RWPE2 (cell line): ENCODE data around the gene ETV6.
A peak's percentile ranks its signal among the peaks of the same experiment; 100 is the strongest.

Experiments used
- ATAC-seq: fragments of 200-7000 bp; cut with Tn5 transposase; 3 replicates; pipeline ENCODE4 v1.9.1; 2021; ENCODE audit warnings: low read depth
- DNase-seq: peaks from one replicate; pipeline ENCODE4 v3.0.0-alpha.2; 2020; ENCODE audit warnings: low spot score
- H3K27ac ChIP-seq: fragments of 450-650 bp; 2 replicates; pipeline ENCODE4 v1.5.1; 2017; ENCODE audit warnings: mild to moderate bottlenecking; ENCODE audit not compliant: poor library complexity, severe bottlenecking
- H3K27me3 ChIP-seq: fragments of 250-450 bp; sonication (Bioruptor Pico); 2 replicates; pipeline ENCODE4 v1.5.1; 2021; ENCODE audit warnings: mild to moderate bottlenecking, moderate library complexity; ENCODE audit not compliant: insufficient read depth, poor library complexity, severe bottlenecking
- H3K36me3 ChIP-seq: fragments of 250-450 bp; sonication (Bioruptor Pico); 2 replicates; pipeline ENCODE4 v1.5.1; 2020; ENCODE audit warnings: low read depth, mild to moderate bottlenecking, moderate library complexity
- H3K4me1 ChIP-seq: fragments of 250-450 bp; sonication (Bioruptor Pico); 2 replicates; pipeline ENCODE4 v1.5.1; 2021; ENCODE audit warnings: mild to moderate bottlenecking, moderate library complexity; ENCODE audit not compliant: insufficient read depth, poor library complexity, severe bottlenecking
- H3K4me3 ChIP-seq: fragments of 250-450 bp; sonication (Bioruptor Pico); 2 replicates; pipeline ENCODE4 v1.5.1; 2021; ENCODE audit warnings: mild to moderate bottlenecking, moderate library complexity; ENCODE audit not compliant: severe bottlenecking
- H3K9me3 ChIP-seq: fragments of 250-450 bp; sonication (Bioruptor Pico); 2 replicates; pipeline ENCODE4 v1.5.1; 2021; ENCODE audit warnings: mild to moderate bottlenecking, moderate library complexity; ENCODE audit not compliant: severe bottlenecking
- CTCF ChIP-seq: fragments of 450-650 bp; IDR thresholded peaks from one replicate; pipeline ENCODE4 v1.5.1; 2017; ENCODE audit warnings: mild to moderate bottlenecking, moderate library complexity; ENCODE audit not compliant: poor library complexity, severe bottlenecking

The ETV6 gene

GRCh38 chr12:11728154-11728755, 78.8 kb downstream of the ETV6 start:
- Histone ChIP-seq H3K9me3 (no peaks in the 10 kb centered on the region), H3K36me3 (no peaks in the 10 kb centered on the region), H3K27ac (peak overlapping the region; percentile 78), H3K4me3 (no peak overlapping the region), H3K4me1 (peaks cover 41% of the 10 kb centered on the region), H3K27me3 (no peaks in the 10 kb centered on the region)
- TF ChIP-seq CTCF: no peak
- ATAC-seq (no peak), DNase-seq (no peak)

DNA sequence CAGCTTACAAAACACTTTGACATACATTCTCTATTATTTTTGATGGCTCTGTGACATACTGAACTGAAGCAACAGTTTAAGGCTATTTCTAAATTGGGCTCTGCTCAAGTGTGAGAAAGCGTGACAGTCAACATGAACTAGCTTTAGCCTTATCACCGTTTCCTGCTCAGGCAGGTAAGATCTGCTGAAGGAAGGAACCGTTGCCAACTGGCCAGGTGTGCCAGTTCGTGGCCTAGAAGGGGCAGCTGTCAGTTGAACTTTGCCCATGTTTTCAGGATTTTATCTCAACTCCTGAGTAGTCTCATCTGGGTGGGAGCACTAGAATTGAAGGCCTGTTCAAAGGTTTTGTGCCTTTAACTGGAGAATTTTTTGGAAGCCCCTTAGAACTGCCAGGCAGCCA, 79.5 kb downstream of the ETV6 start:
- H3K4me3 ChIP-seq: no peak overlapping the region
- TF ChIP-seq CTCF: no peak
- peak overlapping the region; percentile 78 for H3K27ac ChIP-seq
- ATAC-seq (peak; percentile 37; the same call in 1 of the 3 replicates), DNase-seq (no peak)
- H3K9me3 ChIP-seq: no peaks in the 10 kb centered on the region
- H3K36me3 ChIP-seq: no peaks in the 10 kb centered on the region
- H3K27me3 ChIP-seq: no peaks in the 10 kb centered on the region
- H3K4me1 ChIP-seq: peaks cover 41% of the 10 kb centered on the region

- Histone ChIP-seq H3K27me3 (no peaks in the 10 kb centered on the region), H3K4me3 (no peak overlapping the region), H3K27ac (peak overlapping the region; percentile 78), H3K36me3 (no peaks in the 10 kb centered on the region), H3K4me1 (peaks cover 41% of the 10 kb centered on the region), H3K9me3 (no peaks in the 10 kb centered on the region)
- TF ChIP-seq CTCF: no peak
- no peak for ATAC-seq
- DNase-seq: no peak
Observed at GRCh38 chr12:11729439-11730150, 80.1 kb downstream of the ETV6 start.

DNA sequence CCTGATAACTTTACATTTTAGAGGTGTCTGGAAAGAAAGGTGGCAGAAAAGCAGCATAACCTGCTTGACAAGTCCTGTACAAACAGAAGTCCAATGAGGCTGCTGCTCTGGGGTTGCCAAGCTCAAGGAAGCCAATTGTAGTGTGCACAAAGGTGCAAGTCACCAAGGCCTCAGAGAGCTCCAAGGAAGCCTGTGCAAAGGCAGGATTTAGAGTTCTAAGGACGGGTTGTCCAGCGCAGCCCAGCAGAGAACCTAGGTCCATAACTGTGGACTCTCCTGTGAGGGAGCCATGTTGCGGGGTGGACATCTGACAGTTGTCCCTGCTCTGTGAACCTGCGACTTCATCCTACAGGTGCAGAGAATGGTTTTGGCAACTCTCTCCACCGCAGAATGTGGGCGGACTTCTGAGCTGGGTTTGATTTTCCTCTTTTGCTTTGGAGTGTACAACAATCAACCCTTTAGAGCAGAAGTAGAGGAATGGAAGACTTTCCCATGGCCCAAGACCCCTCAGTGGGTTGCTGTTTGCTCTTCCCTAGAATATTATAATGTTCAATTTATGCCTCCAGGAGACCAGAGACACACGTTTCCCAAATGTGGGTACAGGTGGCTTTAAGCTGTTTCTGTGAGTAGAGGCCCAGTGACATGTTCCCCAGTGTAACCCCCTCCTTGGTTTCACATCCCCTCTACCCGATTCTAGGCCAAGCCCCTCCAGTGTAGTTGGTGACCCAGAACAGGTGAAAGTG, 81.0 kb downstream of the ETV6 start:
- H3K4me3 ChIP-seq: no peak overlapping the region
- ATAC-seq: peak; percentile 47; the same call in 2 of the 3 replicates
- H3K27ac ChIP-seq: peak overlapping the region; percentile 78

More for the DNA sequence above, 81.0 kb downstream of the ETV6 start:
- H3K9me3 ChIP-seq: no peaks in the 10 kb centered on the region
- no peaks in the 10 kb centered on the region for H3K36me3 ChIP-seq
- no peaks in the 10 kb centered on the region for H3K27me3 ChIP-seq
- no peak for TF ChIP-seq CTCF
- peaks cover 41% of the 10 kb centered on the region for H3K4me1 ChIP-seq
- DNase-seq: no peak
